Measurements from ENCODE around the gene CORO7. TPM values are rescaled to one million over a fixed set of nuclear protein-coding genes. Genes with fewer than 3 reads are reported as not detected.
A peak's percentile ranks its signal among the peaks of the same experiment; 100 is the strongest.

CORO7 gene
- total RNA-seq, 4 donors from 2014 or later = 17.9 to 53.7 (median 29.7) TPM

DNA sequence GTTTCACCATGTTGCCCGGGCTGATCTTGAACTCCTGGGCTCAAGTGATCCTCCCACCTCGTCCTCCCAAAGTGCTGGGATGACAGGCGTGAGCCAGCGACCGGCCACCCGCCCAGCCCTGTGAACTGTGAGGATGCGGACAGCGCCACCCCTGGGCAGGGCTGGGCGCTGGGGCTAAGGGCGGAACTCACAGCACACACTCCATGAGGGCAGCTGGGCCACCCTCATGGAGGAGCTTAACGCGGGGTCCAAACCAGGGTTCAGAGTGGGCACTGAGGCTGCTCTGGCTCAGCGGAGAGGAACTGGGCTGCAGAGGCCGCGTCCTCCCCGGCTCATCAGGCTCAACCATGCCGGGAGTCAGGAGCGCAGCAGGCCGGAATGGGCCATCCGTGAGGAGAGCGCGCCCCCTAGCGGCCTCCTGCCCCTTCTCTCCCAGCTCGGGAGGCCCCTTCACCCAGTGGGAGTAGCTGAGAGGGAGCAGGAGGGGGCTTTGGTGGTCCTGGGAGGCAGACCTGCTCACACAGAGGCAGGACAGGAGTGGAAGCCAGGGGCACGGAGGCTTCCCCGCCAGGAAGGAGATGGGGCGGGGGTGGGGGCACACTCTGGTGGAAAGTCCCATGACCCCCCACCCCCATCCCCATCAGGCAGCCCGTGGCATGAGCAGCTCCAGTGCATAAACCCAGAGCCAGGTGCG lies 13.8 kb downstream of the CORO7 start:
- H3K36me3 ChIP-seq = peaks cover 12 to 22% of the 10 kb centered on the region in 2 donors

DNA sequence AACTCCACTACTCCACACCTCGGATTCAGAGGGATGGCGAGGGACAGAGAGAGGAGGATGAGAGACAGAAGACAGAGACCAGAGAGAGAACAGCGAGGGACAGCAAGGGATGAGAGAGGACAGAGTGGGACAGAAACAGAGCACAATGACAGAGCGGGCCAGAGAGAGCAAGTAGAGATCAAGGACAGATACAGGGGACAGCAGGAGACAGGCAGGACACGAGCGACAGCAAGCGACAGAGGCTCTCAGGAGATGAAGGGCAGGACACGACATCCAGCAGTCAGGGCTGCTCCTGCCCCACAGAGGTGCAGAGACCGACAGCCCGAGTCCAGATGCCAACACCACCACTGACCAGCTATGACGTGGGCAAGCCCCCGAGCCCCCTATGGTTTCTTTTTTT lies 14.9 kb downstream of the CORO7 start:
- peaks cover 4 to 11% of the 10 kb centered on the region in 2 donors for H3K36me3 ChIP-seq
- TF ChIP-seq POLR2A (IDR thresholded peaks at IDR 0.05) (no peak), CTCF (IDR thresholded peaks at IDR 0.05) (no peak)
- intact Hi-C loops (cut with DNase I) = loop anchor here (5.0 kb wide), 1 partner anchor 109 kb away; no protein-coding TSS in a partner anchor

More for the DNA sequence above, 13.8 kb downstream of the CORO7 start:
- intact Hi-C loops (cut with DNase I) = loop anchor here (2.0 to 5.0 kb wide), 2 partner anchors 42 to 110 kb away; no protein-coding TSS in a partner anchor
- Histone ChIP-seq H3K9me3 (no peaks in the 10 kb centered on the region), H3K27ac (no peak overlapping the region), H3K27me3 (no peaks in the 10 kb centered on the region), H3K4me1 (peaks cover 0 to 6% of the 10 kb centered on the region in 2 donors), H3K4me3 (replicated peaks in 1 of 3) (no peak overlapping the region)
- DNase-seq = peak; percentile 82 to 86
- peak; percentile 85 to 97 (median 92) for TF ChIP-seq CTCF (IDR thresholded peaks at IDR 0.05)
- no peak for TF ChIP-seq POLR2A (IDR thresholded peaks at IDR 0.05)
- WGBS, 2 donors = 44% methylated on average over 9 of the region's 29 CpGs; no CpG with 5 or more reads in 1 of the 2 donors

DNA sequence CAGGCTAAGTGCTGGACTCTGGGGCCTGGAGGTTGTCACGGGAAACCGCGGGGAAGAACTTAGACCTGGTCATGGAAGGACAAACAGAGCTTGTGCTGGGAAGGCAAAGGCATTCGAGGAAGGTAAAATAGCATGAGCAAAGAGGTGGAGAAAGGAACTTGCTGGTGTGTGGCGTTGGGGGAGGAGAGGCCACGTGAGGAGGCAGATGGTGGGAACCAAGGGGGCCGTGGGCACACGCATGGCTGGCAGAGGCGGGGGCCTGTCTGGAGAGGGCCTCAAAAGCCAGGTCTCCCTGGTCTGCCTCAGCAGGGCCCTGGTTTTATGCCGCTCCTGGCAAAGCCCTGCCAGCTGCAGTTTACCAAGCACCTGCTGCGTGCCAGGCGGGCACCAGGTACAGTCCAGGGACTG lies 15.3 kb downstream of the CORO7 start:
- Histone ChIP-seq H3K4me3 (replicated peaks in 1 of 3) (no peak overlapping the region), H3K4me1 (peaks cover 0 to 6% of the 10 kb centered on the region in 2 donors), H3K27me3 (no peaks in the 10 kb centered on the region), H3K9me3 (no peaks in the 10 kb centered on the region), H3K27ac (no peak overlapping the region), H3K36me3 (peaks cover 0 to 7% of the 10 kb centered on the region in 2 donors)
- DNase-seq = no peak
- intact Hi-C loops (cut with DNase I) = loop anchor here (5.0 kb wide), 1 partner anchor 109 kb away; no protein-coding TSS in a partner anchor
- no peak for TF ChIP-seq POLR2A (IDR thresholded peaks at IDR 0.05)
- no peak for TF ChIP-seq CTCF (IDR thresholded peaks at IDR 0.05)
- WGBS, 2 donors = 93 to 94% methylated on average over 12 of the region's 12 CpGs

More for the DNA sequence above, 14.9 kb downstream of the CORO7 start:
- Histone ChIP-seq H3K27me3 (no peaks in the 10 kb centered on the region), H3K9me3 (no peaks in the 10 kb centered on the region), H3K27ac (no peak overlapping the region), H3K4me3 (replicated peaks in 1 of 3) (no peak overlapping the region), H3K4me1 (peaks cover 0 to 6% of the 10 kb centered on the region in 2 donors)
- no peak for DNase-seq
- 96 to 98% methylated on average over 12 of the region's 12 CpGs for WGBS, 2 donors

GRCh38 chr16:4399001-4399730 lies 17.2 kb downstream of the CORO7 start:
- peaks cover 0 to 6% of the 10 kb centered on the region in 2 donors for H3K4me1 ChIP-seq
- TF ChIP-seq CTCF (IDR thresholded peaks at IDR 0.05) (no peak), POLR2A (IDR thresholded peaks at IDR 0.05) (no peak)
- WGBS, 2 donors = 92 to 94% methylated on average over 9 of the region's 9 CpGs
- H3K27me3 ChIP-seq = no peaks in the 10 kb centered on the region
- H3K27ac ChIP-seq = no peak overlapping the region
- no peaks in the 10 kb centered on the region for H3K9me3 ChIP-seq
- H3K4me3 ChIP-seq (replicated peaks in 1 of 3) = no peak overlapping the region
- DNase-seq = no peak
- intact Hi-C loops (cut with DNase I) = no loop called here
- H3K36me3 ChIP-seq = no peaks in the 10 kb centered on the region
